ENCODE data around the gene MTA3. TPM values are rescaled to one million over a fixed set of nuclear protein-coding genes. Genes with fewer than 3 reads are reported as not detected.

The MTA3 gene
- total and polyA plus RNA-seq, 9 donors, result 31.9 to 87.5 (median 61.0) TPM

GRCh38 chr2:42755191-42755880, 186.9 kb downstream of the MTA3 start:
- 80 to 85% (median 85%) methylated on average over 14 of the region's 14 CpGs for WGBS, 3 donors
- Histone ChIP-seq H3K27me3 (no peaks in the 10 kb centered on the region), H3K9me3 (no peaks in the 10 kb centered on the region), H3K27ac (no peak overlapping the region), H3K4me3 (no peak overlapping the region), H3K4me1 (ENCODE audit: insufficient read depth) (peaks cover 12% of the 10 kb centered on the region), H3K36me3 (no peaks in the 10 kb centered on the region)
- intact Hi-C loops (cut with DNase I), result no loop called here
- no peak for DNase-seq
- TF ChIP-seq CTCF (IDR thresholded peaks at IDR 0.05), result no peak
- no peak for TF ChIP-seq EP300 (IDR thresholded peaks at IDR 0.05)
- no peak for TF ChIP-seq POLR2A (IDR thresholded peaks at IDR 0.05)

- H3K4me3 ChIP-seq, result no peak overlapping the region
- H3K27ac ChIP-seq, result no peak overlapping the region
- intact Hi-C loops (cut with DNase I), result no loop called here
- H3K9me3 ChIP-seq, result no peaks in the 10 kb centered on the region
- peaks cover 12% of the 10 kb centered on the region for H3K4me1 ChIP-seq (ENCODE audit: insufficient read depth)
- TF ChIP-seq POLR2A (IDR thresholded peaks at IDR 0.05) (no peak), CTCF (IDR thresholded peaks at IDR 0.05) (no peak), EP300 (IDR thresholded peaks at IDR 0.05) (no peak)
- DNase-seq, result no peak
- 74 to 77% (median 77%) methylated on average over 10 of the region's 10 CpGs for WGBS, 3 donors
- H3K27me3 ChIP-seq, result no peaks in the 10 kb centered on the region
- no peaks in the 10 kb centered on the region for H3K36me3 ChIP-seq
Observed at GRCh38 chr2:42756150-42756775, 187.8 kb downstream of the MTA3 start.

- Histone ChIP-seq H3K27me3 (no peaks in the 10 kb centered on the region), H3K4me1 (ENCODE audit: insufficient read depth) (peaks cover 12% of the 10 kb centered on the region), H3K27ac (no peak overlapping the region), H3K9me3 (no peaks in the 10 kb centered on the region), H3K36me3 (no peaks in the 10 kb centered on the region), H3K4me3 (no peak overlapping the region)
- 80 to 92% (median 84%) methylated on average over 6 of the region's 6 CpGs for WGBS, 3 donors
- TF ChIP-seq EP300 (IDR thresholded peaks at IDR 0.05), result no peak
- TF ChIP-seq POLR2A (IDR thresholded peaks at IDR 0.05), result no peak
- no peak for TF ChIP-seq CTCF (IDR thresholded peaks at IDR 0.05)
- intact Hi-C loops (cut with DNase I), result no loop called here
- DNase-seq, result no peak
Observed at GRCh38 chr2:42756966-42757513, 188.6 kb downstream of the MTA3 start.

- TF ChIP-seq POLR2A (IDR thresholded peaks at IDR 0.05) (no peak), CTCF (IDR thresholded peaks at IDR 0.05) (no peak), EP300 (IDR thresholded peaks at IDR 0.05) (no peak)
- Histone ChIP-seq H3K4me1 (ENCODE audit: insufficient read depth) (peaks cover 11% of the 10 kb centered on the region), H3K27ac (no peak overlapping the region), H3K4me3 (no peak overlapping the region), H3K36me3 (no peaks in the 10 kb centered on the region), H3K9me3 (no peaks in the 10 kb centered on the region), H3K27me3 (no peaks in the 10 kb centered on the region)
- WGBS, 3 donors, result 90 to 92% (median 90%) methylated on average over 4 of the region's 4 CpGs
- intact Hi-C loops (cut with DNase I), result no loop called here
- no peak for DNase-seq
Observed at GRCh38 chr2:42757981-42758740, 189.7 kb downstream of the MTA3 start.
